ENCODE results near the gene SELENOW. TPM values are rescaled to one million over a fixed set of nuclear protein-coding genes. Genes with fewer than 3 reads are reported as not detected.
A peak's percentile ranks its signal among the peaks of the same experiment; 100 is the strongest.
"Not testable (repeated sequence)": the region's sequence is repeated elsewhere in the genome, so short reads cannot be mapped to it uniquely, and the experiment has no call there.

Gene SELENOW
- total and polyA plus RNA-seq, 4 donors, result 28.2 to 102 (median 67.4) TPM

GRCh38 chr19:47786566-47786965 lies 8.1 kb downstream of the SELENOW start:
- Histone ChIP-seq H3K4me1 (ENCODE audit: control insufficient read depth in 4 of 4, insufficient read depth in 4 of 4, low read length in 3 of 4) (peaks cover 0 to 6% (median 2%) of the 10 kb centered on the region in 4 donors), H3K27ac (ENCODE audit: low read depth in 1 of 2, low read length in 2 of 2) (no peak overlapping the region), H3K36me3 (ENCODE audit: control insufficient read depth in 4 of 4, insufficient read depth in 3 of 4, low read depth in 1 of 4, low read length in 3 of 4) (peaks cover 1 to 15% (median 5%) of the 10 kb centered on the region in 4 donors), H3K4me3 (ENCODE audit: low read depth in 1 of 3, low read length in 3 of 3) (no peak overlapping the region), H3K9me3 (ENCODE audit: control insufficient read depth in 4 of 4, low read length in 3 of 4) (no peaks in the 10 kb centered on the region), H3K27me3 (ENCODE audit: control insufficient read depth in 4 of 4, insufficient read depth in 4 of 4, low read length in 3 of 4) (no peaks in the 10 kb centered on the region), H3K9ac (ENCODE audit: low read depth in 1 of 2, low read length in 2 of 2) (no peak overlapping the region)
- DNase-seq (ENCODE audit: low spot score), result no peak
- WGBS, result 98% methylated on average over 7 of the region's 7 CpGs
- TF ChIP-seq REST (IDR thresholded peaks at IDR 0.05), result no peak
- no peak for TF ChIP-seq FOXA2 (IDR thresholded peaks at IDR 0.05)
- TF ChIP-seq ATF3 (IDR thresholded peaks at IDR 0.05), result no peak
- no peak for TF ChIP-seq RAD21 (IDR thresholded peaks at IDR 0.05)
- TF ChIP-seq EGR1 (IDR thresholded peaks at IDR 0.05; ENCODE audit: low read depth in 2 of 2), result no peak
- TF ChIP-seq YY1 (IDR thresholded peaks at IDR 0.05), result no peak
- TF ChIP-seq JUND (IDR thresholded peaks at IDR 0.05), result no peak
- no peak for TF ChIP-seq MAX (IDR thresholded peaks at IDR 0.05)
- no peak for TF ChIP-seq RXRA (IDR thresholded peaks at IDR 0.05)

GRCh38 chr19:47787307-47787706 lies 8.8 kb downstream of the SELENOW start:
- H3K27ac ChIP-seq (ENCODE audit: low read depth in 1 of 2, low read length in 2 of 2); H3K9ac ChIP-seq (ENCODE audit: low read depth in 1 of 2, low read length in 2 of 2); H3K4me3 ChIP-seq (ENCODE audit: low read depth in 1 of 3, low read length in 3 of 3); H3K27me3 ChIP-seq (ENCODE audit: control insufficient read depth in 4 of 4, insufficient read depth in 4 of 4, low read length in 3 of 4); DNase-seq (ENCODE audit: low spot score); H3K9me3 ChIP-seq (ENCODE audit: control insufficient read depth in 4 of 4, low read length in 3 of 4); H3K4me1 ChIP-seq (ENCODE audit: control insufficient read depth in 4 of 4, insufficient read depth in 4 of 4, low read length in 3 of 4): not testable (repeated sequence)
- WGBS, result 90% methylated on average over 10 of the region's 10 CpGs
- peaks cover 1 to 15% (median 5%) of the 10 kb centered on the region in 4 donors for H3K36me3 ChIP-seq (ENCODE audit: control insufficient read depth in 4 of 4, insufficient read depth in 3 of 4, low read depth in 1 of 4, low read length in 3 of 4)

GRCh38 chr19:47789811-47790210 lies 11.3 kb downstream of the SELENOW start:
- H3K27me3 ChIP-seq (ENCODE audit: control insufficient read depth in 4 of 4, insufficient read depth in 4 of 4, low read length in 3 of 4); H3K4me1 ChIP-seq (ENCODE audit: control insufficient read depth in 4 of 4, insufficient read depth in 4 of 4, low read length in 3 of 4); DNase-seq (ENCODE audit: low spot score); H3K4me3 ChIP-seq (ENCODE audit: low read depth in 1 of 3, low read length in 3 of 3); H3K9ac ChIP-seq (ENCODE audit: low read depth in 1 of 2, low read length in 2 of 2); H3K27ac ChIP-seq (ENCODE audit: low read depth in 1 of 2, low read length in 2 of 2); H3K9me3 ChIP-seq (ENCODE audit: control insufficient read depth in 4 of 4, low read length in 3 of 4); H3K36me3 ChIP-seq (ENCODE audit: control insufficient read depth in 4 of 4, insufficient read depth in 3 of 4, low read depth in 1 of 4, low read length in 3 of 4): not testable (repeated sequence)
- WGBS, result 90% methylated on average over 13 of the region's 13 CpGs

- Histone ChIP-seq H3K27ac (ENCODE audit: low read depth in 1 of 2, low read length in 2 of 2) (no peak overlapping the region), H3K9ac (ENCODE audit: low read depth in 1 of 2, low read length in 2 of 2) (no peak overlapping the region), H3K9me3 (ENCODE audit: control insufficient read depth in 4 of 4, low read length in 3 of 4) (no peaks in the 10 kb centered on the region), H3K4me1 (ENCODE audit: control insufficient read depth in 4 of 4, insufficient read depth in 4 of 4, low read length in 3 of 4) (peaks cover 0 to 3% (median 0%) of the 10 kb centered on the region in 4 donors), H3K36me3 (ENCODE audit: control insufficient read depth in 4 of 4, insufficient read depth in 3 of 4, low read depth in 1 of 4, low read length in 3 of 4) (peaks cover 1 to 3% (median 1%) of the 10 kb centered on the region in 4 donors), H3K27me3 (ENCODE audit: control insufficient read depth in 4 of 4, insufficient read depth in 4 of 4, low read length in 3 of 4) (no peaks in the 10 kb centered on the region), H3K4me3 (ENCODE audit: low read depth in 1 of 3, low read length in 3 of 3) (no peak overlapping the region)
- TF ChIP-seq ATF3 (IDR thresholded peaks at IDR 0.05) (no peak), RAD21 (IDR thresholded peaks at IDR 0.05) (peak; percentile 52 to 74), CTCF (IDR thresholded peaks at IDR 0.05; ENCODE audit: low read depth, low read length, missing input control) (peak; percentile 68)
- 15% methylated on average over 10 of the region's 10 CpGs for WGBS
- peak; percentile 86 for DNase-seq (ENCODE audit: low spot score)
These were observed 11.9 kb downstream of the SELENOW start for GRCh38 chr19:47790398-47790814.
